Activated CD8-positive, alpha-beta memory T cell treated with anti-CD3 and anti-CD28 coated beads for 4 hours (primary cell): ENCODE results near the gene WNT16.
"Not testable (repeated sequence)": the region's sequence is repeated elsewhere in the genome, so short reads cannot be mapped to it uniquely, and the experiment has no call there.

Experiments
- DNase-seq, 2 donors: peaks; one replicate each; pipeline ENCODE4 v3.0.0-alpha.2; 2020; ENCODE audit warnings: low read depth in 2 of 2

Gene WNT16, protein sequence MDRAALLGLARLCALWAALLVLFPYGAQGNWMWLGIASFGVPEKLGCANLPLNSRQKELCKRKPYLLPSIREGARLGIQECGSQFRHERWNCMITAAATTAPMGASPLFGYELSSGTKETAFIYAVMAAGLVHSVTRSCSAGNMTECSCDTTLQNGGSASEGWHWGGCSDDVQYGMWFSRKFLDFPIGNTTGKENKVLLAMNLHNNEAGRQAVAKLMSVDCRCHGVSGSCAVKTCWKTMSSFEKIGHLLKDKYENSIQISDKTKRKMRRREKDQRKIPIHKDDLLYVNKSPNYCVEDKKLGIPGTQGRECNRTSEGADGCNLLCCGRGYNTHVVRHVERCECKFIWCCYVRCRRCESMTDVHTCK

GRCh38 chr7:121328508-121329190 is at the start of gene WNT16:
WNT16 (plus strand) TSS chr7:121329000; CDS start chr7:121329293, 293 bp downstream.
- DNase-seq = no peak

DNA sequence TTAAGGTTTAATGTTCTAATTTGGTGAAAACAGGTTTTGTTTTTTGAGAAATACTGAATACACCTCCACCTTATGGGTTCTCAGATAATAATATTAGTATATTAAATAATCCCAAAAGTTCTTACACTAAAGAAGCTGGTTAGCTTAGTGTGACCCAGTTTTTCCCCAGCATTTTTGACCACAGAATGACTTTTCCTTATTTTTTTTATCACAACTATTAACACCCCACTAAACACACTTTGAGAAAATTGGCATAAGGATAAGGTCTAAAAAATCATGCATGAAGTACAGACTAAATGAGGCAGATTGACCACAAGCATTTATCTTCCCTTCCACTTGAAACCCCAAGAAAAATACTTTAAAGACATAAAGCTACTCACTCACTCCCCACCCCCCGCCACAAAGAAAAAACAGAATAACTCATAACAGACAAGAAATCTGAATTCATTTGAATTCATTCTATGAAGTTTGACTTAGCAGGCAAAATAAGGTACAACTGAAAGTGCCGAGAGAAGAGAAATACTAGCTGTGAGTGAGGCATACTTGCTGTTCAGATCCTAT is 49.7 kb upstream of the WNT16 start:
- DNase-seq = no peak

- DNase-seq = no peak
Observed at GRCh38 chr7:121279822-121280221, 49.0 kb upstream of the WNT16 start.

DNA sequence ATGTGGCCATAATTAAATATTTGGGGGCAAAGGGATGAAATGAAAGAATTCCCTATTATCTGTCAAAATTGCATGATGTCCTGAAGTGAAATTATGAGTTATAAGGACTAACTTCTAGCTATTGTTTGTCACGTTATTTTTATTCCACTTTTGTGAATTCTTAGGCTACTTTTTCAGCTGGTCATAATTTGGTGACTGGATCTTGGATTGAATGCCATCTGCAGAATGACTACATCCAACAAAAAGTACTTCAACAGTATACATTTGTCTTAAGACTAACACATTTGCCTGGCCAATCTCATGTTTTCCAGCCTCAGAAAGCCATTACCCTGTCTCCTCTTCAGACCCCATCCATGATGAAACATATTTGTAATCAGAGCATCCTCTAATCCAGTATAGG is 48.1 kb upstream of the WNT16 start:
- no peak for DNase-seq

- no peak for DNase-seq
Observed at GRCh38 chr7:121282129-121282528, 46.7 kb upstream of the WNT16 start.

DNA sequence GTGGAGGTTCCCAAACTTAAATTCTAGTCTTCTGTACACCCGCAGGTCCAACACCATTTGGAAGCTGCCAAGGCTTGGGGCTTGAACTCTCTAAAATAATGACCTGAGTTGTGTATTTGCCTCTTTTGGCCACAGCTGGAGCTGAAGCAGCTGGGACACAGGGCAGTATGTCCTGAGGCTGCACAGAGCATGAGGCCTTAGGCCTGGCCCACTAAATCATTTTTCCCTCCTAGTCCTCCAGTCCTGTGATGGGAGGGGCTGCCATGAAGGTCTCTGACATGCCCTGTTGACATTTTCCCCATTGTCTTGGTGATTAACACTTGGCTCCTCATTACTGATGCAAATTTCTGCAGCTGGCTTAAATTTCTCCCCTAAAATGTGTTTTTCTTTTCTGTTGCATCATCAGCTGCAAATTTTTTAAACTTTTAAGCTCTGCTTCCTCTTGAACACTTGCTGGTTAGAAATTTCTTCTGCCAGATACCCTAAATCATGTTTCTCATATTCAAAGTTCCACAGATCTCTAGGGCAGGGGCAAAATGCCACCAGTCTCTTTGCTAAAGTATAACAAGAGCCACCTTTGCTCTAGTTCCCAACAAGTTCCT is 43.6 kb upstream of the WNT16 start:
- no peak for DNase-seq

DNA sequence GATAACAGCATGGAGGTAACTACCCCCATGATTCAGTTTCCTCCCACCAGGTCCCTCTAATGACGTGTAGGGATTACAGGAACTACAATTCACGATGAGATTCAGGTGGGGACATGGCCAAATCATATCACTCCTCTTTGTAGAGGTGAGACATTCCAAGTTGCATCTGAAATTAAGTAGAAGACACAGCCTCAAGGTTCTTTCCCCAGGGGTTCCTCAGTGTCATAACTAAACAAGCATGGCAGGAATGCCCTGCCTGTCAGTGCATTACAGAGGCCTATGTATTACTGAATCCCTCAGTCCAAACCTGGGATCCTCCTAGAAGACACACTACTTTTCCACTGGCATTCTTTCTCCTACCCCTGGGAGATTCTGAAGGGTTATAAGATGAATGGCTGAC is 42.6 kb upstream of the WNT16 start:
- DNase-seq = no peak

DNA sequence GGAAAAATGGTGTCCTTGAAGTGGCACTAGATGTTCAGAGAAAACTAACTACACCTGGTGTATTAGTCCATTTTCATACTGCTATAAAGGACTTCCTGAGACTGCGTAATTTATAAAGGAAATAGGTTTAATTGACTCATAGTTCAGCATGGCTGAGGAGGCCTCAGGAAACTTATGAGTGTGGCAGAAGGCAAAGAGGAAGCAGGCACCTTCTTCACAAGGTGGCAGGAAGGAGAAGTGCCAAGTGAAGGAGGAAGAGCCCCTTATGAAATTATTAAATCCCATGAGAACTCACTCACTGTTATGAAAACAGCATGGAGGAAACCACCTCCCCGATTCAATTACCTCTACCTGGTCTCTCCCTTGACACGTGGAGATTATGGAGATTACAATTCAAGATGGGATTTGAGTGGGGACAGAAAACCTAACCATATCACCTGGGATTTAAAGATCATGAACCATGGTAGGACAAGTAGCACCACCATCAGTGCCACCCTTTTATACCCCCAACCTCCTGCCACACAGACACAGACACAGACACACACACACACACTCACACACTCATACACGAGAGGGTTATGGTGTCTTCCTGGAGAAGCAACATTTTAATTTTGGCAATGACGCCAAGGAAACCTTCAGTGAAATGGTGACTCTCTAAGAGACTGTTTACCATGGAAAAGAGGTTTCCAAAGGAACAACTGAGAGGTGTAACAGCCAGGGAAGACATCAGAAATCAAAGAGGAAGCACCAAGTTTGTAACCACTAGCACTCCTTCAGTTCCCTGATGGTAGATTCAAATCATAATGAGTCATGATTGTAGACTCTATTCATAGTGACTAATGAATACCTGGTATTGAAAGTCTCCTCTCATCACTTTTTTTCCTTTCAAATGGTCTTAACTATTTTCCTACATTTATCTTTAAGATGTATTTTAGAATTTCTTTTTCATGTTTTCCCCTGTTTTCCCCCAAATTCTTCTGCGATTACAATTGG is 41.8 kb upstream of the WNT16 start:
- no peak for DNase-seq

GRCh38 chr7:121288894-121289293 is 39.9 kb upstream of the WNT16 start:
- no peak for DNase-seq

- not testable (repeated sequence) for DNase-seq
Observed at GRCh38 chr7:121289930-121290329, 38.9 kb upstream of the WNT16 start.

DNA sequence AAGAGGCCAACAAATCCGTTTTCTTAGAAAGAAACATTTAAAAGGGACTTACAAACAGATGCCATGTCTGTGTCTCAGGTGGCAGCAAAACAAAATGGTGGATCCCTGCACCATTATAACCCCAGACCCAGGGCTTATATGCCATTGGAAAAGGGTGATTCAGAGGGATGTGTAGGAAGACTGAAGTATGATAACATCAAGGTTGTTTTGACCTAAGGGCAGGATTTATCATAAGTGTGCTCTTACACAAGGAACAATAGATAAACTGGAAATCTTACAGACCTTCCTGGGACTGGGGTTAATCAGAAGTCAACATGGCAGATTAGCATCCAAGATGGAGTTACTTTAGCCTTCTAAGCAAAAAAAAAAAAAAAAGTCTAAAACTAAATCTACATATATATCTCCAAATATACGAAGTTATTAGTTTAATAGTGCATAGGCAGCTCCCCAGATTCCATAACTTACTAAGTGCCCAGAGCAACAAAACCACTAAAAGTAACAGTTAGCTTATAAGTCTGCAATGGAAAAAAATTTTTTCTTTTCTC is 34.3 kb upstream of the WNT16 start:
- no peak for DNase-seq

DNA sequence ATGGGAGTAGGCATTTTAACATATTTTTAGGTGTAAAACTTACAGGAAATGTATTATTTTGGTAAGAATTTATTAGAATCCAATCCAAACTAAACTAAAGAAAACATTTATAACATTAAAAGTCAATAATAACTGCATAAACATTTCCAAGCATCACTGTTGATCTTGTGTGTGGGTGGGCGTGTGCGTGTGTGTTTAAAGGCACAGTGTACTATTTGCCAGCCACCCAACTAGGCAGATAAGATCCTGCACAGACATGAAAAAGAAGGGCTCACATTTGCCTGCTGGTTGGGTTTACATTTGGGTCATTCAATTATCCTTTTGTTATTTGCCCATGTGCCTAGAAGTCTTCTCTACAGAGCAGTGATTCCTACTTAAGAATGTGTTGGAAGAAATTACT is 31.0 kb upstream of the WNT16 start:
- DNase-seq = no peak

- no peak for DNase-seq
Observed at GRCh38 chr7:121298831-121299239, 30.0 kb upstream of the WNT16 start.

DNA sequence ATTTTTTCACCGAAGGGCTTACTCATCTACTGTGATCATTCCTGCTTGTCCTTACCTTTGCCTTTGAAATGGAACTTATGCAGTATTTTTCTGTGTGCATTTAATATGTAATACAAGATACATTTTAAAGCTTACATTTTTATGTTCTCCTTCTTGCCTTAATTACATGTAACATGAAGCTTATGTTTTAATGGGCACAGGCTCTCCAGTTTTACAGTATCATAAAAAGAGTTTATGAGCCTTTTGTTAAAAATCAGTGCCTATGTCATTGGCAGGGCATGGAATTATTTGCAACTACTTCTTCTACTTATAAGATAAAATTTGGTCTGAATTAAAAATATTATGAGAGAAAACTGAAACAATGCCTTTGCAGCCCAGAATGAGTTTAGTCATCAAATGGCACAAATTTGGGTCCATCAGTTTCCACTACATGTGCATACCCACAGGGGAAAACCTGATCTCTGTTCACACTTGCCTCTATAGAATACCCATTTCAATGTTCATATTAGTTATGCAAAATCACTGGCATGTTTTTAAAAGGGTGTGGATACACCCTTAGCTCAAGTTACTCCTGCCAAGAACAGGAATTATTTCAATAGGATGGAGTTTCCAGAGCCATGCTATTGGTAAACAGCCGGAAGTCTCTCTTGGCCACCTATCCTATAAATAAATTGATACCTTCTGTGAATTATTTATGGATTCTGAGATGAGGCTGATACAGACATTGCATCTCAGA is 27.9 kb upstream of the WNT16 start:
- no peak for DNase-seq

- DNase-seq = no peak
Observed at GRCh38 chr7:121301446-121302213, 27.2 kb upstream of the WNT16 start.

DNA sequence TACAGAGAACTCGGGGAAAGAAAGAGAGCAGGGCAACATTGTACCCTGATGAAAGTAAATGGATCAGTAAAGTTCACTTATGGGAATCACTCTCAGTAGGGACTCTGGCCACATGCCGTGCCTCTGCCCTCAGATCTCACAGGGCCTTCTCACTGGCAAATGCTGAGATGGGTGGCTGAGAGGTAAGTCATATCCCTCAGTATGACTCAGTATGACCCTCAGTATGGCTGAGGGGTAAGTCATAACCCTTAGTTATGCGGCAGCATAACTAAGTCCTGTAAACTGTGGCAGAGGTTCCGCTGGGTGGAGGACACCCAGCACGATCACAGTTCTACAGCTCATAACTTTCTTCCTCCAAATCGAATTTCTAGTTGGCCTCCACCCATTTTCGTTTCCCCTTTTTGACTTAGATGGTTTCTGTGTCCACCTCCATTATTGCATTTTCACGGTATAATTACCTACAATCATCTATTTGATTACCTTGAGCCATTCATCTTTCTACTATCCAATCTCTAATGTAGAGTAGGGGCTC is 26.5 kb upstream of the WNT16 start:
- no peak for DNase-seq

GRCh38 chr7:121303422-121304101 is 25.2 kb upstream of the WNT16 start:
- DNase-seq = no peak

DNA sequence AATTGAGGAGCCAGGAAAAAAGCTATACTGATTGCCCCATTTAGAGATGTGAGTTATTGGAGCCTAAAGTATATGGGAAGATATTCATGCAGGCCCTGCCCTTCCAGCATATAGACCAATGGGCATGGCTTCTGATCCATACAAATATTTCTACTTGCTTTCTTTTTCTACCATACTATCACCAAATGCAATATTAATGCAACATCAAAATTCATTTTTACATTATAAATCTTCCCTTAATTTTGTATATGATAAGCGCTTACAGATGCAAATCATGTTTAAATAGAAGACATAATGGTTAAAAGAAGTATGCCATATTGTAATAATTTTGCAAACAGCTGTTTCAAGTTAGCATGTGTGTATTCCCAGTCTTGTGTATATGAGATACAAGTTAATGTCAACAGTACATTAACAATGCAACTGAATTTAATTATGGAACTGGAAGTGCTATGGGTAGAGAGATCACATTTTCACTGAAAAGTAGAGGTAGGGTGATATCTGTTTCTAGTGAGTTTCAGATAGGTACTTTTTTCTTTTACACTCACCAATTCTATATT is 24.6 kb upstream of the WNT16 start:
- DNase-seq = no peak
